ENCODE measurements around the gene CHMP2A.
"Not testable (repeated sequence)": the region's sequence is repeated elsewhere in the genome, so short reads cannot be mapped to it uniquely, and the experiment has no call there.

The CHMP2A gene

GRCh38 chr19:58555369-58555885, 522 bp upstream of the CHMP2A start:
- DNase-seq (ENCODE audit: low spot score), result no peak

GRCh38 chr19:58553799-58554493, 959 bp downstream of the CHMP2A start:
- DNase-seq (ENCODE audit: low spot score), result no peak

GRCh38 chr19:58552655-58553054, 2.2 kb downstream of the CHMP2A start:
- DNase-seq (ENCODE audit: low spot score), result no peak

- DNase-seq (ENCODE audit: low spot score), result no peak
Observed at GRCh38 chr19:58551577-58552471, 3.1 kb downstream of the CHMP2A start.

GRCh38 chr19:58551123-58551497, 3.8 kb downstream of the CHMP2A start:
- no peak for DNase-seq (ENCODE audit: low spot score)

- no peak for DNase-seq (ENCODE audit: low spot score)
Observed at GRCh38 chr19:58550362-58551122, 4.4 kb downstream of the CHMP2A start.

- no peak for DNase-seq (ENCODE audit: low spot score)
Observed at GRCh38 chr19:58549664-58550361, 5.1 kb downstream of the CHMP2A start.

- no peak for DNase-seq (ENCODE audit: low spot score)
Observed at GRCh38 chr19:58548859-58549663, 5.8 kb downstream of the CHMP2A start.

GRCh38 chr19:58547323-58548312, 7.3 kb downstream of the CHMP2A start:
- no peak for DNase-seq (ENCODE audit: low spot score)

- DNase-seq (ENCODE audit: low spot score), result no peak
Observed at GRCh38 chr19:58546019-58546530, 8.8 kb downstream of the CHMP2A start.

- DNase-seq (ENCODE audit: low spot score), result no peak
Observed at GRCh38 chr19:58545286-58546018, 9.5 kb downstream of the CHMP2A start.

- DNase-seq (ENCODE audit: low spot score), result no peak
Observed at GRCh38 chr19:58544591-58545285, 10.2 kb downstream of the CHMP2A start.

GRCh38 chr19:58543826-58544590, 10.9 kb downstream of the CHMP2A start, which contains the start of gene TRIM28:
Gene TRIM28 (plus strand): TSS chr19:58544064. CDS start chr19:58544758, 694 bp downstream.
- DNase-seq (ENCODE audit: low spot score), result peak; percentile 97

- DNase-seq (ENCODE audit: low spot score), result not testable (repeated sequence)
Observed at GRCh38 chr19:58542641-58543372, 12.1 kb downstream of the CHMP2A start.

GRCh38 chr19:58539169-58539559, 15.7 kb downstream of the CHMP2A start:
- not testable (repeated sequence) for DNase-seq (ENCODE audit: low spot score)
